K562 (cell line): ENCODE data around the gene CAMK2G. TPM values are rescaled to one million over a fixed set of nuclear protein-coding genes. Genes with fewer than 3 reads are reported as not detected.
"Not testable (repeated sequence)": the region's sequence is repeated elsewhere in the genome, so short reads cannot be mapped to it uniquely, and the experiment has no call there.

Experiments used
- ATAC-seq: fragments of 200-7000 bp; cut with Tn5 transposase; 3 replicates; pipeline ENCODE4 v1.9.1; 2020; ENCODE audit warnings: moderate library complexity
- BruUV-seq: library from RNA; stranded (reverse); fragments of 400-500 nt; replicated peaks from 2 replicates; lab custom pipeline; 2021; lab: Mats Ljungman, UMichigan
- CTCF ChIA-PET: fragments of 300-600 bp; formaldehyde crosslinking; extraction: SDS; loops from one replicate; lab custom pipeline; 2021; ENCODE audit warnings: low intra/inter-chr PET ratio; lab: Yijun Ruan, JAX
- POLR2A ChIA-PET: fragments of 300-600, 350-650 bp; sonication (Branson Sonifier 250); formaldehyde crosslinking; extraction: SDS; loops from one replicate; lab custom pipeline; 2021; ENCODE audit warnings: antibody characterized with exemption, inconsistent platforms; lab: Yijun Ruan, JAX
- DNase-seq, 4 experiments: peaks; one replicate each; pipeline versions ENCODE4 v3.0.0 to v3.0.0-alpha.2; 2011 to 2018; ENCODE audit warnings: low spot score in 3 of 4, mixed read lengths in 3 of 4; ENCODE audit errors: extremely low read depth in 1 of 4
- FAIRE-seq: peaks from 2 replicates; lab custom pipeline; 2011; peaks lifted over from hg19 to GRCh38; lab: Jason Lieb, UNC
- H2AFZ ChIP-seq: 2 replicates; pipeline ENCODE4 v1.6.0; 2011; ENCODE audit warnings: low read depth, low read length, control low read depth, inconsistent platforms
- H3K27ac ChIP-seq: fragments of 200-600 bp; 3 replicates; pipeline ENCODE4 v1.8.0; 2011; ENCODE audit warnings: low read depth, mild to moderate bottlenecking, control low read depth, inconsistent platforms, low read length, moderate library complexity, mixed read lengths; ENCODE audit errors: extremely low read depth
- H3K27me3 ChIP-seq, 2 experiments: fragments of 300-600 bp in 1 of 2; 2 replicates in 1 of 2; 3 replicates in 1 of 2; pipeline versions ENCODE4 v1.6.0 to v1.8.0; 2011; ENCODE audit warnings: inconsistent platforms in 2 of 2, low read length in 2 of 2, mild to moderate bottlenecking in 1 of 2, mixed read lengths in 1 of 2, moderate library complexity in 1 of 2; ENCODE audit not compliant: control insufficient read depth in 2 of 2, insufficient read depth in 2 of 2
- H3K36me3 ChIP-seq: fragments of 300-600 bp; 3 replicates; pipeline ENCODE4 v1.8.0; 2011; ENCODE audit warnings: mild to moderate bottlenecking, low read length, inconsistent platforms; ENCODE audit not compliant: control insufficient read depth, insufficient read depth
- H3K4me1 ChIP-seq, 2 experiments: fragments of 200-600 bp in 1 of 2; replicated peaks in 1 of 2; 2 replicates in 1 of 2; 3 replicates in 1 of 2; pipeline versions ENCODE4 v1.5.1 to v1.8.0; 2011; ENCODE audit warnings: inconsistent platforms in 2 of 2, low read length in 2 of 2, mild to moderate bottlenecking in 1 of 2, mixed read lengths in 1 of 2, moderate library complexity in 1 of 2; ENCODE audit not compliant: control insufficient read depth in 2 of 2, insufficient read depth in 2 of 2
- H3K4me2 ChIP-seq: 2 replicates; pipeline ENCODE4 v1.6.1; 2011; ENCODE audit warnings: low read length, control low read depth, inconsistent platforms, mixed read lengths; ENCODE audit not compliant: insufficient read depth
- H3K4me3 ChIP-seq: fragments of 200-600 bp; sonication (generic), shearing (Covaris generic); 2 replicates; pipeline ENCODE4 v1.5.1; 2016; ENCODE audit warnings: control low read depth, inconsistent platforms
- H3K79me2 ChIP-seq: fragments of 200-600 bp; 3 replicates; pipeline ENCODE4 v1.8.0; 2011; ENCODE audit warnings: low read length, inconsistent platforms; ENCODE audit not compliant: control insufficient read depth, insufficient read depth
- H3K9ac ChIP-seq, 2 experiments: 2 replicates each; pipeline versions ENCODE4 v1.6.0 to v1.6.1; 2011; ENCODE audit warnings: low read depth in 2 of 2, low read length in 2 of 2, control low read depth in 1 of 2, inconsistent platforms in 1 of 2, mild to moderate bottlenecking in 1 of 2, mixed read lengths in 1 of 2; ENCODE audit not compliant: insufficient read depth in 1 of 2
- H3K9me1 ChIP-seq: one replicate; pipeline ENCODE4 v1.6.0; 2011; ENCODE audit warnings: inconsistent platforms, mild to moderate bottlenecking, low read length, moderate library complexity; ENCODE audit not compliant: control insufficient read depth, insufficient read depth
- H3K9me3 ChIP-seq: replicated peaks from 2 replicates; pipeline ENCODE4 v1.5.1; 2011; ENCODE audit warnings: low read depth, low read length, inconsistent platforms; ENCODE audit not compliant: control insufficient read depth, insufficient read depth
- H4K20me1 ChIP-seq: replicated peaks from 2 replicates; pipeline ENCODE4 v1.6.1; 2011; ENCODE audit warnings: low read length, inconsistent platforms, mixed read lengths; ENCODE audit not compliant: control insufficient read depth, insufficient read depth
- BCOR ChIP-seq: fragments of 450-650 bp; IDR thresholded peaks from 2 replicates; pipeline ENCODE4 v1.6.1; 2016
- MLLT1 ChIP-seq, 2 experiments: fragments of 450-650 bp; IDR thresholded peaks; 2 replicates each; pipeline ENCODE4 v1.6.1; 2016
- WGBS: fragments of 100-300 bp; shearing (Covaris generic); methylation state at CpG from one replicate; pipeline ENCODE4 v1.1.6; 2016; ENCODE audit warnings: low coverage, mixed read lengths; ENCODE audit not compliant: insufficient coverage; ENCODE audit errors: missing lambda C conversion rate; 5-methylcytosine and 5-hydroxymethylcytosine counted together
- in situ Hi-C: fragments of 300-500 bp; cut with MboI; formaldehyde crosslinking; loops from 4 replicates; pipeline ENCODE4 v1.15.0; 2018; ENCODE audit warnings: inconsistent platforms, mixed read lengths
- intact Hi-C: fragments of 100-400 bp; cut with micrococcal nuclease; formaldehyde crosslinking; loops from 2 replicates; pipeline ENCODE4 v1.14.2; 2022
- polyA plus RNA-seq, 8 experiments: library from polyadenylated mRNA; depleted of rRNA in 4 of 8; stranded (reverse) in 5 of 8; unstranded in 3 of 8; fragments of >200 nt; fragmentation: Nextera tagmentation in 2 of 8; fragmentation: Illumina TruSeq in 1 of 8; extraction: Ambion mirVana in 2 of 8; extraction: Trizol in 1 of 8; gene quantifications; 2 replicates each; pipeline versions ENCODE4 v1.2.1 to v1.2.3, GENCODE V29; 2011 to 2014; ENCODE audit warnings: inconsistent platforms in 1 of 8, missing spikeins in 1 of 8
- total RNA-seq, 7 experiments: library from RNA; depleted of rRNA in 6 of 7; stranded (reverse); fragments of >200 nt in 6 of 7; fragmentation: Illumina TruSeq in 2 of 7; extraction: Trizol in 2 of 7; gene quantifications; 2 replicates each; pipeline versions ENCODE4 v1.2.1 to v1.2.3, GENCODE V29; 2011 to 2021; ENCODE audit warnings: low replicate concordance in 1 of 7

Gene CAMK2G
- total and polyA plus RNA-seq, 9 of the 15 experiments (the other 6 are each of a cell fraction or from before 2014, with no cell fraction given), result 9.0 to 37.9 (median 32.6) TPM

GRCh38 chr10:73895381-73895780 lies 21.0 kb upstream of the CAMK2G start:
- intact Hi-C loops, H3K79me2 ChIP-seq, H3K36me3 ChIP-seq, H2AFZ ChIP-seq, BruUV-seq, FAIRE-seq: not testable (repeated sequence)
- 89% methylated on average over 8 of the region's 9 CpGs for WGBS
- TF ChIP-seq BCOR (peak; percentile 16; the same call in 1 of the 2 replicates), MLLT1 (IDR thresholded peaks at IDR 0.05) (0 out of 4 replicates have a peak, but pooled peaks of 1 of the 2 experiments have one; percentile 19)
- TF ChIP-seq, all 486 proteins: peak for 2; not testable (repeated sequence) for 484
- ATAC-seq, DNase-seq, H3K4me3 ChIP-seq, H3K9me3 ChIP-seq, H3K27me3 ChIP-seq, CTCF ChIA-PET, H3K4me2 ChIP-seq, H3K9ac ChIP-seq, H3K9me1 ChIP-seq, H4K20me1 ChIP-seq, in situ Hi-C loops, H3K27ac ChIP-seq: not testable (repeated sequence)
- POLR2A ChIA-PET, result interaction anchor here (1.5 to 1.8 kb wide), 2 partner anchors 11 to 29 kb away, joined by 3 to 5 read pairs; no protein-coding TSS in a partner anchor
- H3K4me1 ChIP-seq, result peaks cover 11 to 19% of the 10 kb centered on the region in 2 experiments; a peak in 4 of 5 replicates
